Activated gamma-delta T cell treated with Interleukin-2 at 50 U/mL for 16 hours (primary cell): Measurements from ENCODE around the gene MSL3.

Experiments used
- DNase-seq: peaks from one replicate; pipeline ENCODE4 v3.0.0-alpha.2; 2020

Gene MSL3

DNA sequence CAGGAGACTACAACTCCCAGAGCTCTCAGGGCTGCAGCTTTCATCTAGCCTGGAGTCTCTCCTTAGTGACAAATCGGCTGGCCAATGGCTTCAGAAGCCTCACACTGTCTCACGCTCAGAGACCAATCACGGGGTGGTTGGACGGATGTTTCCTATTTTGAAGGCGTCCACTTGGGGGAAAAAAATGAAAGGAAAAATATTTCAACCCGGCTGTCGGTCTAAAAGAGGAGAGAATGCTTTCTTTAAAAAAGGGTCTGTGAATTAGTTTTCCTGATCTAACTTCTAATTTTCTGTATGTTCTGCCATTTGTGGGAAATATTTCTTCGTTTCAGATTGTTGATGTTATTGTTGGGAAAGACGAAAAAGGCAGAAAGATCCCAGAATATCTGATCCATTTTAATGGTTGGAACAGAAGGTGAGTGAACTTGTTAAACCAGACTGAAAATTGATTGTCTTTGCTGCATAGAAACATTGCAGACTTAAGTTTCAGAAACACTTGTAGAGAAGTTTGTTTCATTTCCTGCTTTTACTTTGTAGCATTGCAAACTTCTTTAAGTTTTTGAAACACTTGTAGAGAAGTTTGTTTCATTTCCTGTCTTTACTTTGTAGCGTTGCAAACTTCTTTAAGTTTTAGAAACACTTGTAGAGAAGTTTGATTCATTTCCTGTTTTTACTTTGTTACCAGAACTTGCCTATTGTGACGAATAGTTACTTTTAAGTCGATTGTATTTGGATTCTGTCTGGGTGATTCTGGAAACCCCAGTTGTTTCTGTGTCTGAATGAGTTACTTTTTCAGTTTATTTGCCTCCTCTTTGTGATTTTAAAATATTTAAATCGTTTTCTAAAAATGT is 1.6 kb downstream of the MSL3 start:
- DNase-seq, result peak; percentile 67

DNA sequence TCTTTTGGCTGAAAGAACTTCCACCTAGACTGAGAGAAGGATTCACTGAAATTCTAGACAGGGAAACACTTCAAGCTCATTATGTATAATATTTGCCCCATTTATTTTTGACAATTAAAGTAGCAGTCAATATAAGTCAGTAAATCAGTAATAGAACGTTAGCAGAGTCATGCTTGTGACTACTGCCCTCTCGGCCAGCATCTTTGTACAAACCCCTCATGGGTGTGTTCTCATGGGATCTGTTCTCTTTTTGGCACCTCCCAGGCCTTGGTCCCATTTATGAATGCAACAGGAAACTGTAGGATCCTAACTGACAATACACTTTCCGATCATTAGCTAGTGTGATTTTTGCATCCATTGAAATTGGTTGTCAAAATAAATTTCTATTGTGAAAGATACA is 2.9 kb downstream of the MSL3 start:
- DNase-seq, result no peak

DNA sequence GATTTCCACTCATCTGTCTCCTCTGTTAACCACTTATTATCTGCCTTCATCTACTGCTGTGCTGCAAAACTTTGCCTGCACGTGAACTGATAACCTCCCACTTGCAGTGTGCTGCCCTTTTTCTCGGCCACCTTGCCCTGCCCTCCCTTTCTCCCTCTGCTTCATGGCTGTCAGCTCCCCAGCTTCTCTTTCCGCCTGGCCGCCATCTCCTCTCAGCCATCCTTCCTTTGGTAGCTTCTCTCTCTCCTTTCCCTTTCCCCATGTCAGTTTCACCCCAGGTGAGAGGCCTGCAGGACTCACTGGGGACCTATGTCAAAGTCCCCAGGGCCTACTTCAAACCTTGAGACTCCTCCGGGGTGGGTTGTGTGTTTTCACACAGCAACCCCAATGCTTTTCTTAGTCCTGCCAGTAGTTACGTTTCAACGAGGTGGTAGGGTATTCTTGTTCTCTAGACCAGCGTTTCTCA is 6.6 kb downstream of the MSL3 start:
- DNase-seq, result no peak

DNA sequence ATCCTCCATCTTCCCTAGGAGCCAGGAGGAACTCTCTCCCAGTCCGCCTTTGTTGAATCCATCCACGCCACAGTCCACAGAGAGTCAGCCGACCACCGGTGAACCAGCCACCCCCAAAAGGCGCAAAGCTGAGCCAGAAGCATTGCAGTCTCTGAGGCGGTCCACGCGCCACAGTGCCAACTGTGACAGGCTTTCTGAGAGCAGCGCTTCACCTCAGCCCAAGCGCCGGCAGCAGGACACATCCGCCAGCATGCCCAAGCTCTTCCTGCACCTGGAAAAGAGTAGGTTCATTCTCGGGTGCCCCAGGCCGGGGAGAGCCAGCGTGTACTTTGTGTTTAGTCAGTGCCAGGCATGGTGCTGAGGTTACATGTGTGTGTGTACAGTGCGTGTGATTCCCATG is 7.4 kb downstream of the MSL3 start:
- no peak for DNase-seq

DNA sequence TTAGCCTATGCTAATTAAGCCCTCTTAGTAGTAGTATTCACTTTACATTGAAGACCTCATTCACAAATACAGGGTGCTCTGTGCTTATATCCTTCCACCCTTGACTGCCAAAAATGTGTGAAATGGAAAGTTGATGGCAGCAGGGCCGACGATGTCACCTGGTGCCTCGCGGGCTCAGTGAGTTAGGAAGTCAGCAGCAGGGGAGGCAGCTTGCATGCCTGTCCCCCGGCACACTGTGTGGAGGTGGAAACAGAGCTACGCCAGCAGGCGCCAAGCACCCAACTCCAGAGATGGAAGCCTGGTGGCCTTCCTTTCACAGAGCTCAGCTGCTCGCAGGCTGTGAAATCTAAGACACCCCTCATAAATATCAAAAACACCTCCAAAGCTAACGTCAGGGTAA is 8.4 kb downstream of the MSL3 start:
- DNase-seq, result no peak

DNA sequence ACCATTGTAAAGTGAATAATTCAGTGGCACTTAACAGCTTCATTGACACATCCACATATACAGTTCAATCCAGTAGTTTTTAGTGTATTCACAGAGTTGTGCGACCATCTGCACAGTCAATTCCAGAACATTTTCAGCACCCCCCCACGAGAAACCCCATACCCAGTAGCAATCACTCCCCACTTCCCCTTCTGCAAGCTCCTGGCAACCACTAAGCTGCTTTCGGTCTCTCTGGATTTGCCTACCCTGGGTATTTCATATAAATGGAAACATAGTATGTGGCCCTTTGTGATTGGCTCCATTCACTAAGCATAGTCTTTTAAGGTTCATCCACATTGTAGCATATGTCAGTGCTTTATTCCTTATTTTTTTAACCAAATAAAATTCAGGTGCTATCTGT is 10.0 kb downstream of the MSL3 start:
- no peak for DNase-seq

DNA sequence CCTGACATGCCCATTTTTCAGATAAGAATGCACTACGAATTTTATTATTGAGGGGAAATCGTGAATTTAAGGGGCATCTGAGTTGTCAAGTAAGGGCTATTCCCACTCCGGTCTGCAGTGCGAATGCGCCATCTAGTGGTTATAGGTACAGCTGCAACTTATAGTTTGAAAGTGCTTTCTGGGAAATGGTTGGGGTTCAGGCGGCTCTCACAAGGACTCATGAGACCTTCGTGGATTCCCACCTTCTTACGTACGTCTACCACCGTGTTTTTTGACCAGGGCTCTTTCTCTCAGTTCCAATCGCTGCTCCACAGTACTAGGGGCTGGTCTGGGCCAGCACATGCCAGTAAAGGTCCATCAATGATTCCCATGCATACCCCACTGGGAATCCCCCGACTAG is 12.3 kb downstream of the MSL3 start:
- DNase-seq, result peak; percentile 51

DNA sequence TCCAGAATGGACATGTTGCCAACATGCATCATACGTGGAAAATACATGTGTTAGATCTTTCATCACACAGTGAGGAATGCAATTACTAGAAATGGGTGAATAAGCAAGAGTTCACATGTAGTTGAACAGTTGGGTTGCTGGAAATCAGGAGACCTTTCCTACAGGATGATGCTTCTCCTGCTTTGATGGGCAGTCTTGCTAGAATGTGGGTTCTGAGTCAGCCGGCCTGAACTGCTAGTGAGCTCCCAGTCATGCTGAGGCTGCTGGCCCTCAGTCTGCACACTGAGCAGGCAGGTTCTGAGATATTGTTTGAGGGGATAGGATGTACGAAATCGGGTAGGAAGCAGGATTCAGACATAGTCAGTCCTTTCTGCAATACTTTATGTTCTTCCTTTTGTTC is 20.2 kb downstream of the MSL3 start:
- DNase-seq, result no peak

DNA sequence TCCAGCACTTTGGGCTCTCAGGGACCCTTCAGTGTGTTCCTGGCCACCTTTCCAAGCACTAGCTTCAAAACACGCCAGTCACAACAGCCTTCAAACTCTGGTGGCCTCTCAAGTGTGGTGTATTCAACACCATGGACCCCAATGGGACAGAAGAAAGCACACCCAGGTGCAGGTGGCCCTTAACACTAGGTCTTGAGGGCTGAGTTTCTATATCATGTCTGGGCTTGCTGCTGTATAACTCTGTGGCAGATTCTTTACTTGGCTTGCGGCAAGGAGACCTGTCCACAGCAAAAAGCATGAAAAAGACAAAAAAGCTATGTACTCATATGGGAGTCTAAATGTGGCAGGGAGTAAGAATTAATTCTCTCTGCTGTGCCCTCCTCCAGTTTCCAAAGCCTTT is 23.1 kb downstream of the MSL3 start:
- no peak for DNase-seq

DNA sequence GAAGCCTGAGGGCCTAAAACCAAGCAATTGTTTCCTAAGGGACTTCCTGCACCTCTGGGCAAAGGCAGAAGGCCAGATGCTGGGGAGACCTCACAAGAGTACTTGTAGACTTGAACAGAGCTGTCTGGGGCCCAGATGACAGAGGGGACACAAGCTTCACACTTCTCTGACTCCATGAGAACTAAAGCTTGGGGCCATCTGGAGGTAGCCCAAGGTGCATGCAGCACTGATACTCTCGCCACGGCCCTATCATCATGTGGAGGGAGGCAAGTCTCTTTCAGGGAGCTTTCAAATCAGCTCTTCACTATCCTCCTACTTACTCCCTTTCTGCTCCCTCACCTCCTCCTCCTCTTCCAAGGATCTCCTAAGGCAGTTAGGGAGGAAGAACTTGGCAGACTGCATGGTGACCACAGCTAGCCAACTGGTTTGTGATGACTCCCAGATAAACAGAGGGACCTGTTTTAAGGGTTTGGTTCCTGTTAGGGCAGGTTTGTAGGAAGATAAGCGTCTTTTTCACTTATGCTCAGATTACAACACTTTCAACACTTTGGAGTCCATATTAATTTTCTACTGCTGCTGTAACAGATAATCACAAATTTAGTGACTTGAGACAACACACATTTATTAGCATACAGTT is 23.8 kb downstream of the MSL3 start:
- DNase-seq, result no peak

DNA sequence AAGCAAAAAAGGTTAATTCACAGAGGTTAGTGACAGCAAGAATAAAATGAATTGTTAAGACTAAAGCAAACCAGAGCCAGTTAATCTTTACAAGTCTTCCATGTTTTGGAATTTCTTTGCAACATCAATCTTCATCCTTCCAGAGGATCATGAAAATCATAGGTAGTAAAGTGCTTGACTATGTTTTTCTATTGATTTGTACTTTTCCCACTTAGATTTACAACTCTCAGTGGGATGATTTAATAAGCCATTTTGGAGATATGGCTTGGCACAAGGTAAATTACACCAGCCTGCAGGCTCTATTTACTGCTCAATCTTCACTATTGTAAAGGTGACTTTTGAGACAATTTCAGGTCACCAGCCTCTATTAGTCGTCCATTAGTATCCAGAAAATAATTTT is 26.5 kb downstream of the MSL3 start:
- DNase-seq, result no peak

DNA sequence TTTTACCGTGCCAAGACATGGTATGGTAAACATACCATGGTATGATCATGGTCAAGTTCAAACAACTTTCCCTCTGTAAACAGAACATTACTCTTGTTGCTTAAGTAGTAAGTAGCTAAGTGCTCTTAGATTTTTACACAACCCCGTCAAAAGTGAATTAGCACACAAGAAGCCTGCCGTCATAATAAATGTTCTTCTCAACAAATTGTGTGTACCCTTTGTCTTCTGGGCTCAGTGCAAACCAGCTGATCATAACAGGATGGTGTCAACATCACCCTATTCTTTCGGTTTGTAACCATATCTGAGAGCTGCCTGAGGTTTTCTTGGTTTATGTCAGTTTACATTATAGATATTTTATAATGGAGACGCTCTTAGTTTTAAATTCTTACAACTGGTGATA is 28.8 kb downstream of the MSL3 start:
- no peak for DNase-seq

DNA sequence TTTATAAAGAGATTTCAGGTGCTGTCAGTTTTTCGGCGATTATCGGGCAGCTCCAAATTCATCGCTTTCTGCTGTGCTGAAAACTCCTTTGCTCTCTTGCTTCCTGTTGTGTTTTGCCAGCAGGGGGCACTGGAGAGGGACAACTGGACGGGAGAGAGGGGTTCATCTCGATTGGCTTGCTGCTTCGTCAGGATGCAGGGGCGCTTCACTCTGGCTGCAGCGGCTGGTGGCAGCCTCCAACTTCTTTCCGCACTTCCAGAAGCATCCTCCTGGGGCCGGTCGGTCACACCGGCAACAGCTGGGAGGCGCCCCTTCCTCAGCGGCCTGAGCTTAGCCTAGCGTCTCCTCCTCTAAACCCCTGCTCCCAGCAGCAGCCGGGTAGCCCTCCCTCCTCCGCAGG is 29.5 kb downstream of the MSL3 start:
- DNase-seq, result peak; percentile 61

DNA sequence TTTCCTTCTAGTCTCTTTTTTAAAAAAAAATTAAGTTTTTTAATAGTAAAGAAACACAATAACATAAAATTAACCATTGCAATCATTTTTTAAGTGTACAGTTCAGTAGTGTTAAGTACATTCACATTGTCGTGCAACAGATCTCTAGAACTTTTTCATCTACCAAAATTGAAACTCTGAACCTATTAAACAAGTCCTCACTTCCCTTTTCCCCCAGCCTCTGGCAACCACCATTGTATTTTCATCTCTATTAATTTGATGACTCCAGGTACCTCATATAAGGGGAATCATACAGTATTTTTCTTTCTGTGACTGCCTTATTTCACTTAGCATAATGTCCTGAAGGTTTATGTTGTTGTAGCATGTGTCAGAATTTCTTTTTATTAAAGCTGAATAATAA is 31.8 kb downstream of the MSL3 start:
- DNase-seq, result no peak

DNA sequence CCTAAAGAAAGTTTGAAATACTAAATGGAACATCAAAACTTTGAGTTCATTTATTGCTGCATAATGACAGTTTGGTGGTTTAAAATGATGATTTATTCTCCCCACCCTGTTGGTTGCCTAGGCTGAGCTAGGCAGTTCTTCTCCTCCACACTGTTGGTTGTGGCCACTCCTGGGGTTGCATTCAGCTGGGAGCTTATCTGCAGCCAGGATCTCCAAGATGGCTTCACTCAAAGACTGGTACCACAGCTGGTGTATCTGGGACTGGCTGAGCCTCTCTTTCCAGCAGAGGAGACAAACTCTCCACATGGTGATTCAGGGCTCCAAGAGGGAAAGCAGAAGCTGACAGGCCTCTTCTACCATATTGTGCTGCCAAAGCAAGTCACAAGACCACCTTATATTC is 33.1 kb downstream of the MSL3 start:
- DNase-seq, result no peak

DNA sequence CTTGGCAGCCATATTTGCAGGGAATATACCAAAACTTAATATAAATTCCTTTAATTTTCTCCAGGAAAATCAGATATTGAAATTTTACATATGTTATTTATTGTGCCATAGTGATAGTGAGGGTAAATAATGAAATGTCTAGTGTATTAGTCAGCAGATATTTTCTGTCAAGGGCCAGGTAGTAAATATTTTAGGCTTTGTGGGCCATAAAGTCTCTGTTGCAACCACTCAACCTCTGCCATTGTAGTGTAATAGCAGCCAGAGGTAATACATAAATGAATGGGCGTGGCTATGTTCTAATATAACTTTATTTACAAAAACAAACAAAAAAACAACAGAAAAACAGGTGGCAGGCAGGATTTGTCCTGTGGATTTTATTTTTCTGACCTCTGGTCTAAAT is 33.5 kb downstream of the MSL3 start:
- DNase-seq, result no peak

DNA sequence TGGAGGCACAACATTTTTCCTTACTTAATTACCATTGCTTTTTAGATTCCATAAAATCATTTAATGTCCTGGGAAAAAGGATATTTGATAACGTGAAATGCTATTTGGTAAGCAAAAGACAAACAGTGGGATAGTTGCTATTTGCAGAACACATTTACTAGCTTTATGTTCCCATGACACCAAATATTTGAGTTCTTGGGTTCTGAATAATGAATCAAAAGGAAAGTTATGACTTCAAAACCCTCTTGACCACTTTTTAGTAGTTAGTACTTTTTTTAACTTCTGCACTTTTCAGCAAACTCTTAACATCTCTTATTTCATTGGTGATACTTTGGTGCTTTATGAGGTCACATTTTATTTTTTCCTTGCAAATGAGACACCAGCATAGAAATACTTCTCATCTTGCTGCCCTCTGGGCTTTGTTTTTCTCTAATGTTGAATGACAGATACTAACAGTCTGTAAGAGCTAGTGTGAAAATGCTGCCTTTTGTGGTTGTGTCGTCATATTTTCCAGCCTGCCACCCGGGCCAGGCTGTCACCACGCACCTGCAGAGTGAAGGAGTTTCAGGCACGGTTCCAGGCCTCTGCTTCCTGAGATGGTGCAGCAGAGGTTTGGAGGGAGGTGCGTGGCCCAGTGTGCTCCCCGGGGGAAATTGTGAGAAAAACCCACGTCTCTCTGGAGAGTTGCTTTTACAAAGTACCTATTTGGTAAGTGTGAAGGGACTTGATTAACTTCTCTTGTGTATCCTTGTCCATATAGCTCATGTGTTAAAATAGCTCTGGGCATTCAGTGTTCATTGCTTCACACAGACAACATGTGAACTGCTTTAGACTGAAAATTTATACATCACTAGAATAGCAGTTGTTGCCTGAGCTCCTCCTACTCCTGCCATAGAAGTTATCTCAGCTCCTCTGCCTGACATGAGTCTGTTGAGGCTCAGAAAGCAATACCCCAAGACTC is 34.7 kb downstream of the MSL3 start:
- DNase-seq, result peak; percentile 39

DNA sequence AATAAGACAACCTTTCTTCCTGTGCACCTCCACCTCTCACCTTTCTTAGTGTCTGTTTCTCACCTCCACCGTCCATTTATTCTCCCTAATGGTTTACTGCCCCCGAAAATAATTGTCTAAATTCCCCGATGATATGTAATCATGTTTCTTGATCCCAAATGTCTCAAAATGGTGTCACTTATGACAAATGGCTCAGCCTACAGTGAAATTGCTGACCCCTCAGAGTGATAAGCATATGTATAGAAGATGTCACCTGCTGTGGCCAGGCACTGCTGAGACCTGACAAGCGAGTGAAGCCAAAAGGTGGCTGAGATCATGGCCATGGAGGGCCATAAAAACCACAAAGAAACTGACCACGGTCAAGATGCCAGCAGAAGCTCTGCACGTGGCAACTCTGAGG is 35.7 kb downstream of the MSL3 start:
- no peak for DNase-seq

DNA sequence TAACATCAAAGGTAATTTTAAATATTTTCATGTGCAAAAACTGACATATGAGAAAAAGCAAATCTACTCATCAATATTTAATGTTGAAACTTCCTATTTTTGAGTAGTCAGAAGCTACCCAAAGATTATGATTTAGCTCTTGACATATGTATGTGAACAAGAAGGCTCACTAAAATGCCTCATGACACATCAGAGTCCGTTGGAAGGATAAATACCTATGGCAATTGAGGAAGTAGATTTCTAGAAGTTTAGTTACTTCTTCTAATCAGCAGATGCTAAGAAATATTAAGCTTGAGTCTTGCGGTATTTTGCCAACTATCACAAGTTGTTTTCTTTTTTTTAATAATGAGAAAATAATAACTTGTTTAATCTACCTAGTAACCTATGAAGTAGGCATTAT is 55.3 kb downstream of the MSL3 start:
- DNase-seq, result no peak
